ENCODE data around the gene RASGRP4.
"Not testable (repeated sequence)": the region's sequence is repeated elsewhere in the genome, so short reads cannot be mapped to it uniquely, and the experiment has no call there.

The RASGRP4 gene

DNA sequence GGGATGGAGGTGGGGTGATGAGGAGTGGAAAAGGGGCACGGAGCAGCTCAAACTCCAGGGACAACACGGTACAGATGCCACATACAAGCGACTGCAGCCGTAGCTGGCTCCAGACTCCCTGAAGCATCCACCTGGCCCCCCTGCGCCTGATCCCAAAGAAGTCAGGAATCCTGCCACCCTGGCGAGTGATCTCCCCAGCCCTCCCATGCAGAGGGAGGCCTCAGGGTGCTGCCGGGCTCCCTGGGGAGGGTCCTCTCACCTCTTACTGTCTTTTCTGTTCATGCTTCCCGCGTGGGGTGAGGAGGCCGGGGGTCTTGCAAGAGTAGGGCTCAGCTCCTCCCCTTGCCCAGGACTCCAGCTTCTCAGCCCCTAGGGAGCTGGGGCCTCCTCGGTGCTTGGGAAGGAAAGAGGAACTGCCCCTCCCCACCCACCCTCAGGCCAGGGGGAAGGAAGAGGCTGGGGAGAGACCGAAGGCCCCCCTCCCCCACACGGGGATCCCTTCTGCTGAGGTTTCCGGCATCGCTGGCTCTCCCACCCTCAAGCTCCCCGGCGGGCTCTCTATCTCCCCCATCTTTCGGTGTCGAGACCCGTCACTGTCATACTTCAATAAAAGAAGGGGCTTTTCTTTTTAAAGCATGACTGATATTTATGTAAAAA is at the start of gene RASGRP4:
RASGRP4 (minus strand) TSS at position 410 of the 657 bp plus-strand sequence; CDS start at position 282, 128 bp downstream.
- DNase-seq (ENCODE audit: low read depth in 3 of 3) = no peak

DNA sequence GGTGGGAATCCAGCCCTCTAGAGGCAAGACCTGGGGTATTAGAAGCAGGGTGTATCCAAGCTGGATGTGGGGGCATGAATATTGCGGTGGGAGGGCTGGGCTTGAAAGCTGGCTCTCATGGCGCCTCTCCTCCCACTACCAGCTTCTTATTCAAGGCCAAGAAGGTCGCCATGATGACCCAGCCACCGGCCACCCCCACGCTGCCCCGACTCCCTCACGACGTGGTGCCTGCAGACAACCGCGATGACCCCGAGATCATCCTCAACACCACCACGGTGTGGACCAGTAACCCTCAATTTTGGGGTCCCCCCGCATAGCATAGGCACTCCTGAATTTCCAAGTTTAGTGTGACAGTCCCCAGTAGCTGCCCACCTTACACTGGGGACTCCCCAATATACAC is 49.2 kb upstream of the RASGRP4 start:
- no peak for DNase-seq (ENCODE audit: low read depth in 3 of 3)

GRCh38 chr19:38473201-38473600 is 47.2 kb upstream of the RASGRP4 start:
- DNase-seq (ENCODE audit: low read depth in 3 of 3) = no peak

GRCh38 chr19:38472725-38473124 is 46.7 kb upstream of the RASGRP4 start:
- not testable (repeated sequence) for DNase-seq (ENCODE audit: low read depth in 3 of 3)

DNA sequence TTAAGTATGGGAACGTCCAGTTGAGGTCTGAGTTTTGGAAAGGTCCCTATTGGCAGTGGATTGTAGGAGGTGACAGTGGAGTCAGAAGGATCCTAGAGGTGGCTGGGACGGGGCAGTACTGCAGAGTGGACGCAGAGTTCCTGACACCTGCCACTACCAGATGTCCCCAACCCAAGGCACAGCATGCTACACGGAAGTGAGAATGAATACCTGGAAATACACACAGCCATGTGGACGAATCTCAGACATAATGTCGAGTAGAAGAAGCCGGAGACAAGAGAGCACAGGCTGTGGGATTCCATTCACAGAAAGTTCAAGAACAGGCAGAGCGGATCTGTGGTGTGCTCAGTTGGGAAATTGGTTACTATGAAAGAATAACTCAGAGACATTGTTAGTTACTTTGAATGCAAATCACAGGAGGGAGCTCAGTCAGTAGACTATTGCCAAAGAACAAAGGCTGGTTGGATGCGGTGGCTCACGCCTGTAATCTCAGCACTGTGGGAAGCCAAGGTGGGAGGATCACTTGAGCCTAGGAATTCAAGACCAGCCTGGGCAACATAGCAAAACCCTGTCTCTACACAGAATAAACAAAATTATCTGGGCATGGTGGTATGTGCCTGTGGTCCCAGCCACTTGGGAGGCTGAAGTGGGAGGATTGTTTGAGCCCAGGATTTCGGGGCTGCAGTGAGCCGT is 44.9 kb upstream of the RASGRP4 start:
- no peak for DNase-seq (ENCODE audit: low read depth in 3 of 3)

- no peak for DNase-seq (ENCODE audit: low read depth in 3 of 3)
Observed at GRCh38 chr19:38469151-38469550, 43.1 kb upstream of the RASGRP4 start.

- DNase-seq (ENCODE audit: low read depth in 3 of 3) = no peak
Observed at GRCh38 chr19:38467541-38468525, 41.8 kb upstream of the RASGRP4 start.

GRCh38 chr19:38466050-38466449 is 40.0 kb upstream of the RASGRP4 start:
- no peak for DNase-seq (ENCODE audit: low read depth in 3 of 3)

DNA sequence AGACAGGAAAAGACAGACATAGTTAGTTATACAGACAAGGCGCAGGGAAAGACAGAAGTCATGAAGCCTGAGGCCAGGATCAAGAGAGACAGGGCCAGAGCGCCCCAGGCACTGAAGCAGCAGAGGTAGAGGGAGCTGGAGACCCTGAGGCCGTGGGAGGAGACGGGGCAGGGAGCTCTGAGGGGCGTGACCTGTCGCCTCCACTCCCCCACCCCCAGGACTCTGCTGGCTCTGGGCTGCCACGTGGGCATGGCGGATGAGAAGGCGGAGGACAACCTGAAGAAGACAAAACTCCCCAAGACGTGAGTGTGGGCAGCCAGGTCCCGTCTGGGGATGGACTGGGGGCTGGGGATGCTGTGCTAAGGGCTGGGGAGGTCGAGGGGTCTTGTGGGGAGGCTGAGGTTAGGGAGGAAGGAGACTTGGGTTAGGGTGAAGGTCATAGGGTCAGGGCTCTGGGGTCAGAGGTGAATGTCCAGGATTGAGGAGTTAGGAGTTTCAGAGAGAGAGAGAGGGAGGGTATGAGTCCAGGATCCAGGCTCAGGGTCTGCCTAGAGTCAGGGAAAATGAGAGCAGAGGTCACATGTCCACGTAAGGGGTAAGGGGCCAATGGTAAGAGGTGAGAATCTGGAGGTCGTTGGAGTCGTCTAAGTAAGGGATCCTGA is 38.5 kb upstream of the RASGRP4 start:
- no peak for DNase-seq (ENCODE audit: low read depth in 3 of 3)

GRCh38 chr19:38463365-38463764 is 37.3 kb upstream of the RASGRP4 start:
- no peak for DNase-seq (ENCODE audit: low read depth in 3 of 3)

GRCh38 chr19:38458991-38459390 is 33.0 kb upstream of the RASGRP4 start:
- DNase-seq (ENCODE audit: low read depth in 3 of 3) = no peak

DNA sequence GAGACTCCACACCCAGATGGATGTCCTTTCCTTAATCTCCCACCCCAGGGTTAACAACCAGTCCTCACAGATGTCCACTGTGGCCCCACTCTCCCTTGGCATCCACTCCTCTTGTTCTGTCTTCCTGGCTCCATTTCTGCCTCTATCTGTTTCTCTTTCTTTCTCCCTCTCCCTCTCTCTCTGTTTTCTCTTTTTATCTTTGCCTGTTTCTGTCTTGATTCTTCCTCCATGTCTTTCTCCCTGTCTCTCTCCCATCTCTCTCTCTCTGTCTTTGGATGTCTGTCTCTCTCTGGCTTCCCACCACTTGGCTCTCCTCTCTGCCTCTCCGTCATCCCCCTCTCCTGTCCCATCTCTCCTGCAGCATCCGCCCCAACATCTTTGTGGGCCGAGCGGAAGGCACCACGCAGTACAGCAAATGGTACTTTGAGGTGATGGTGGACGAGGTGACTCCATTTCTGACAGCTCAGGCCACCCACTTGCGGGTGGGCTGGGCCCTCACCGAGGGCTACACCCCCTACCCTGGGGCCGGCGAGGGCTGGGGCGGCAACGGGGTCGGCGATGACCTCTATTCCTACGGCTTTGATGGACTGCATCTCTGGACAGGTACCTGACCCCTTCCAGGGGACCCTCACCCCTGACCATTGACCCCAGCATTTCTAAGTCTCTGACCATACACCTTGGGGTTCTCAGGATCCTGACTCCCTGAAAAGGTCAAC is 31.8 kb upstream of the RASGRP4 start:
- no peak for DNase-seq (ENCODE audit: low read depth in 3 of 3)

- DNase-seq (ENCODE audit: low read depth in 3 of 3) = no peak
Observed at GRCh38 chr19:38457202-38457601, 31.2 kb upstream of the RASGRP4 start.

DNA sequence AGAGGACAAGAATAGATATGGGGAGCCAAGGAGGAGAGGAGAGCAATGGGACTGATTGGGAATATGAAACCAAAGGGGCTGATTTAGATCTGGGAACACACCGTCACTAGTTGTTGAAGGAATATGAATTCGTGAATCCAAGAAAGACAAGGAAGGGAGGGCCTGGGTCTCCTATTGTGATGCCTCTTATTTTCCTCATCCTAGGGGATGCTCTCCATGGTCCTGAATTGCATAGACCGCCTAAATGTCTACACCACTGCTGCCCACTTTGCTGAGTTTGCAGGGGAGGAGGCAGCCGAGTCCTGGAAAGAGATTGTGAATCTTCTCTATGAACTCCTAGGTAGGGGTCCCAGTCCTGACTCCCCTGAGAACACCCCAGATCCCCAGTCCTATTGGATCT is 29.0 kb upstream of the RASGRP4 start:
- DNase-seq (ENCODE audit: low read depth in 3 of 3) = no peak

- DNase-seq (ENCODE audit: low read depth in 3 of 3) = no peak
Observed at GRCh38 chr19:38453596-38453995, 27.6 kb upstream of the RASGRP4 start.

DNA sequence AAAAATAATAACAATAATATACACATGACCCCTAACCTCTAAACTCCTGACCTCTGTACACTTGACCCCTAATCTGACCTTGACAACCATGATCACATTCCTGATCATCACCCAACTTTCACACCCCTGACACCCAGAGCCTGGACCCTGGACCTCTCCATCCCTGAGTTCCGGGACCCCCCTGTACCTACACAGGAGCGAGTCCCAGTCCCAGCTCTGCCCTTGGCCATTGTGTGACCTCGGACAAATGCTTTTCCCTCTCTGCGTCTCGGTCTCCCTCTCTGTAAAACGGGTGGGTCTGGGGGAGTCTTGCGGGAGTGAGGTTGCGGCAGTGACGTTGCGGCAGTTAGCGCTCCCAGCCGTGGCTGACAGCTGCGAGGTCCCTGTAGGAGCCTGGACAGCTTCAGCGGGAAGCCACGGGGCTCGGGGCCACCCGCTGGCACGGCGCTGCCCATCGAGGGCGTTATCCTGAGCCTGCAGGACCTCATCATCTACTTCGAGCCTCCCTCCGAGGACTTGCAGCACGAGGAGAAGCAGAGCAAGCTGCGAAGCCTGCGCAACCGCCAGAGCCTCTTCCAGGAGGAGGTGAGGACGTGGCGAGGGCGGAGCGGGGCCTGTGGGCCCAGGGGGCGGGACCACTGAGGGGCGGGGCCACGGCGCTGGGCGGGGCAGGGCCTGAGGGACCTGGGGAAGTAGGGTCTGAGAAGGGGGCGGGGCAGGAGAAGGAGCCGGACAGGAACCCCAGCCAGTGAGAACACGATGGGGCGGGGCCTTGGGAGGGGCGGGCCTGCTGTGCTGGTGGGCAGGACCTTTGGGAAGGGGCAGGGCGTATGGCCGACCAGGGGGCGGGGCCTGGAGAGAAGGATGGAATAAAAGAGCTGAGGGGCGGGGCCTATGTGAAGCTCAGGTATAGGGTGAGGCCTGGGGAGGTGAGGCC is 26.7 kb upstream of the RASGRP4 start:
- DNase-seq (ENCODE audit: low read depth in 3 of 3) = no peak

DNA sequence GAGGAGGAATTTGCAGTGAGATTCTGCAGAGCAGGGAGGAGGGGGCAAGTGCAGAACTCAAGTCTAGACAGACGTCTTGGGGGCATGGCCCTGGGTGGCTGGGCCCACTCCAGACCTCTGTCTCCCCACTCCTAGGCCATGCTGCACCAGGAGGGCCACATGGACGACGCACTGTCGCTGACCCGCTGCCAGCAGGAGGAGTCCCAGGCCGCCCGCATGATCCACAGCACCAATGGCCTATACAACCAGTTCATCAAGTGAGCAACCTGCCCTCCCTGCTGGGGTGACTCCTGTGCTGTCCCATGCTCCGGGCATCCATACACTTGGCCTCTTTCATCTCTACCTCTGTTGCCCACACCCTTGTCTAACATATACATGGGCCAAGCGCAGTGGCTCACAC is 25.6 kb upstream of the RASGRP4 start:
- no peak for DNase-seq (ENCODE audit: low read depth in 3 of 3)

DNA sequence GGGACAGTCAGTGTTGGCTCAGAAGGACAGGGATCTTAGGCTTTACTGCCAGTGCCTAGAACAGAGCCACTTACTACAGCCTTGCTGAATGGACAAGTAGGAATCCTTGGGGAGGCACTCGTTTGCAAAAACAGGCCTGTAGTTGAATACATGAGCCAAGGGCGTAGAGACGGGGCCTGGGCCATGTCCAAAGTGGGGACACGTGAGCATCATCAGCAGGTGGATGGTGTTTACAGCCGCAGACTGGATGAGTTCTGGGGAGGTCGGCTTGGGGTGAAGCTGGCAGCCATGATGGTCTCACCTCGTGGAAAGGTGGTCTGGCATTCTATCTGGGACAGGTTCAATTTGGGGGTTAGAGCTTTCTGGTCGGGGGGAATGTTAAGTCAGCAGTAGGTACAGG is 25.0 kb upstream of the RASGRP4 start:
- no peak for DNase-seq (ENCODE audit: low read depth in 3 of 3)

- DNase-seq (ENCODE audit: low read depth in 3 of 3) = no peak
Observed at GRCh38 chr19:38449518-38449917, 23.5 kb upstream of the RASGRP4 start.

- DNase-seq (ENCODE audit: low read depth in 3 of 3) = no peak
Observed at GRCh38 chr19:38448225-38448624, 22.2 kb upstream of the RASGRP4 start.

Measured in stimulated activated CD4-positive, alpha-beta T cell treated with anti-CD3 and anti-CD28 coated beads, TNF-alpha, amount 100 ng/mL, for 4 hours (primary cell).